K562 (cell line): Measurements from ENCODE around the gene RHBDD1.

ENCODE experiments used
- CHD7 ChIP-seq: fragments of 200-600 bp; sonication (generic); IDR thresholded peaks from one replicate; pipeline ENCODE4 v1.6.1; 2012; ENCODE audit warnings: mild to moderate bottlenecking, low read depth, low read length, inconsistent platforms
- ETS2 ChIP-seq: IDR thresholded peaks from 2 replicates; pipeline ENCODE4 v1.6.1; 2016; ENCODE audit warnings: borderline replicate concordance, missing genetic modification characterization, mild to moderate bottlenecking, moderate library complexity, missing compliant biosample characterization; ENCODE audit not compliant: poor library complexity, severe bottlenecking
- POLR2A ChIP-seq: fragments of 450-650 bp; conservative IDR thresholded peaks from 2 replicates; pipeline ENCODE4 v1.6.1; 2016
- POLR2AphosphoS5 ChIP-seq: IDR thresholded peaks from 2 replicates; pipeline ENCODE4 v1.6.1; 2011; ENCODE audit warnings: mild to moderate bottlenecking, low read depth, low read length, moderate library complexity; ENCODE audit not compliant: control insufficient read depth, insufficient read depth
- TF ChIP-seq, protein P1 (sequence below): fragments of 250-450 bp; sonication (Bioruptor Pico); IDR thresholded peaks from 2 replicates; pipeline ENCODE4 v1.5.0; 2021

DNA sequence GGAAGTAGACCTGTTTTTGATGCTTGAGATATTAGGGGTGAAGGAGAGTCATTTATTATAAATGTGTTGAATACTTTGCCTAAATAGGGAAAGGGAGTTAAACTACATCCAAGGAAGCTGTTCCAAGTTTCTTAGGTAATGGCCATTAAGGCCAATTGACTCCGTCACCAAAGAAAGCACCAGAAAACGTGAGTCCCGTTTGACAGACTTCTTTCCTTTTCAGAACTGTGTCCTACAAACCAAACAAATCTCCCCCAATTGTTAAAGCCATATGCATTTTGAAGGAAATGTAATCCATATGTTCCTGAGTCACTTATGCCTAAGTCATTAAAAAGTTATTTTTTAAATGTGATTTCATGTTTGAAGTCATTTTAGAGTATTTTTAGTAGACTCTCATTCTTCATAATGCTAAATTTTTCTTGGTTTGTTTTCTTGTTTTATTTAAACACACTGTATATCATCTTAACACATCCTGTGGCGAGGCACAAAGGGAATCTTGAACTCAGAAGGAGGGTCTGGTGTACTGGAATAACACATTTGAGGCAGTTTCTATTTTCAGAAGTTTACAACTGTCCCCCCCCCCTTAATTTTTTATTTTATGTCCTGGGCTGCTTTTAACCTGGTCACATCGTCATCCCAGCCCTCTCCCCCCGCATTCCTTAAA is 133.7 kb downstream of the RHBDD1 start:
- no peak for TF ChIP-seq ETS2
- TF ChIP-seq CHD7, result no peak
- TF ChIP-seq POLR2A, result no peak
- TF ChIP-seq, protein P1, sequence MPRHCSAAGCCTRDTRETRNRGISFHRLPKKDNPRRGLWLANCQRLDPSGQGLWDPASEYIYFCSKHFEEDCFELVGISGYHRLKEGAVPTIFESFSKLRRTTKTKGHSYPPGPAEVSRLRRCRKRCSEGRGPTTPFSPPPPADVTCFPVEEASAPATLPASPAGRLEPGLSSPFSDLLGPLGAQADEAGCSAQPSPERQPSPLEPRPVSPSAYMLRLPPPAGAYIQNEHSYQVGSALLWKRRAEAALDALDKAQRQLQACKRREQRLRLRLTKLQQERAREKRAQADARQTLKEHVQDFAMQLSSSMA (CRISPR knock-in tag), result no peak
- TF ChIP-seq POLR2AphosphoS5, result no peak
